SH-SY5Y (cell line): ENCODE results near the gene PARD3.

Source experiments
- GATA2 ChIP-seq: IDR thresholded peaks from 2 replicates; pipeline ENCODE4 v1.6.1; 2011; ENCODE audit warnings: mild to moderate bottlenecking, low read depth, low read length
- GATA3 ChIP-seq: IDR thresholded peaks from 2 replicates; pipeline ENCODE4 v1.6.1; 2011; ENCODE audit warnings: low read depth, mild to moderate bottlenecking, low read length, moderate library complexity

DNA sequence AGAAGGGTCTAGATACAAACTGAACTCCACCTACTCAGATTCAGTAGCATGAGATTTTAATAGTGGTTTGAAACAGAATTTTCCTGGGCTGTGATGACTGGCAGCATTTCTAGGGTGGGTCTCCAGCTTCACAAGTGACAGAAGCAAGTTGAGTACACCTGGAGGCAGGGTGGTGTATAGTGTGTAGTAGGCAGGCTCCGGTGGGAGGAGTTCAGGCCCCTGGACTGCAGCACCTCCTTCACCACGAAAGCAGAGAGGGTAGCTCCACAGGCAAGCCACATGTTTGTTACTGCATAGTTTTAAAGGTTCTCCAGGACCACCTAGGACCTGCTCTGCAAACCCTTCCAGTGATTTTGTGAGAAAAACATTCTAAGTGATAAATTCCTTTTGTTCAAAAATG lies 347.2 kb downstream of the PARD3 start:
- TF ChIP-seq GATA2 (no peak), GATA3 (no peak)
